ENCODE data around the gene ROR2.

The ROR2 gene

GRCh38 chr9:91790917-91791316, 159.1 kb downstream of the ROR2 start:
- no peak for DNase-seq

DNA sequence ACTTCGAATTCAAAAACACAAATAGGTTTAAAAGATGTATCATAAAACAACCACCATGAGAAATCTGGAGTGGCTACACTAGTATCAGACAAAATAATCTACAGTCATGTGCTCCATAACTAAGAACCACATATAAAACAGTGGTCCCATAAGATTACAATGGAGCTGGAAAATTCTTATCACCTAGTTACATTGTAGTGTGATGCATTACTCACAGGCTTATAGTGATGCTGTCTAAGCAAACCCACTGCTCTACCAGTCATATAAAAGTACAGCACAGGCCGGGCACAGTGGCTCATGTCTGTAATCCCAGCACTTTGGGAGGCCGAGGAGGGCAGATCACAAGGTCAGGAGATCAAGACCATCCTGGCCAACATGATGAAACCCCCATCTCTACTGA, 160.1 kb downstream of the ROR2 start:
- no peak for DNase-seq

GRCh38 chr9:91787931-91788330, 162.1 kb downstream of the ROR2 start:
- no peak for DNase-seq

DNA sequence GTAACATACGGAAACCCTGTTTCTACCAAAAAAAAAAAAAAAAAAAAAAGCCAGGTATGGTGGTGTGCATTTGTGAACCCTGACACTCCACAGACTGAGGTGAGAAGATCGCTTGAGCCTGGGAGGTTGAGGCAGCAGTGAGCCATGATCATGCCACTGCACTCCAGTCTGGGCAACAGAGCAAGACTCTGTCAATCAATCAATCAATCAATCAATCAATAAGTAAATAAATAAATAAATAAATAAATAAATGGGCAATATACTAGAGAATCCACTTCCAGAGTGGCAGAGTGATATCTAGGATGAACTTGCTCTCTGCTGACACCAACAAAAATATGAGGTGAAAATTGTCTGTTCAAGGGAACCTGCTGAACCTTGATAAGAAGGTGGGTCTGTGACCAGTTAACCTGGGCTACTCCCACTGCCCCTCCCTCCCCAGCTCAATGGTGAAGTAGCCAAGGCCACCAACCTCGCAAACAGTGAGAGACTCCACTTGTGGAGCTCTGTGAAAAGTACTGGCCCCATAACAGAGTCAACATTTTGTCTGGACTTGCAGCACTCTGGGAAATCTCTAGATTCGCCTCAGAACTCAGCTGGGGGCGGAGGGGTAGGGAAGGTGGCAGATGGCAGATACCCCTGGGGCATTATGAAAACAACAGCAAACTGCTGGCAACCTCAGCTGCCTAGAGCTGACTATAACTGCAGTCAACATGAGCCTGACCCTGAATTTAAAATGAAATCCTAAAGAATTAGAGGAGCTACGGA, 163.7 kb downstream of the ROR2 start:
- no peak for DNase-seq

DNA sequence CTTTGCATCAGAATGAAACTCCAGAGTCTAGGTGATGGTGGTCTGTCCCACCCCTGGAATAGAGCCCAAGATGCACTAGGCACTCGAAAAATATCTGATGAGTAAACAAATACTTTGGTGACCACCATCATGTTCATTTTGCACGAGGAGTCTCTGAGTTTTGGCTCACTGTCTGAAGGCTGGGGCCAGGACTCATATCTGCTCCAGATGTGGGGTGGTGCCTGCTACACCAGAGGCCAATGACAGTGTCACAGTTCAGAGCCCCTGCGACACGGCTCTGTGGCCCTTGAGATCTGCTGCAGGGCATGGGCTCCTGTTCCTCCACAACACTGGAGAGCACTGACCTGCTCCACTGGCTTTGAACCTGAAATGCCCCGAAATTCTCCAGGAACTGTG, 164.6 kb downstream of the ROR2 start:
- no peak for DNase-seq

DNA sequence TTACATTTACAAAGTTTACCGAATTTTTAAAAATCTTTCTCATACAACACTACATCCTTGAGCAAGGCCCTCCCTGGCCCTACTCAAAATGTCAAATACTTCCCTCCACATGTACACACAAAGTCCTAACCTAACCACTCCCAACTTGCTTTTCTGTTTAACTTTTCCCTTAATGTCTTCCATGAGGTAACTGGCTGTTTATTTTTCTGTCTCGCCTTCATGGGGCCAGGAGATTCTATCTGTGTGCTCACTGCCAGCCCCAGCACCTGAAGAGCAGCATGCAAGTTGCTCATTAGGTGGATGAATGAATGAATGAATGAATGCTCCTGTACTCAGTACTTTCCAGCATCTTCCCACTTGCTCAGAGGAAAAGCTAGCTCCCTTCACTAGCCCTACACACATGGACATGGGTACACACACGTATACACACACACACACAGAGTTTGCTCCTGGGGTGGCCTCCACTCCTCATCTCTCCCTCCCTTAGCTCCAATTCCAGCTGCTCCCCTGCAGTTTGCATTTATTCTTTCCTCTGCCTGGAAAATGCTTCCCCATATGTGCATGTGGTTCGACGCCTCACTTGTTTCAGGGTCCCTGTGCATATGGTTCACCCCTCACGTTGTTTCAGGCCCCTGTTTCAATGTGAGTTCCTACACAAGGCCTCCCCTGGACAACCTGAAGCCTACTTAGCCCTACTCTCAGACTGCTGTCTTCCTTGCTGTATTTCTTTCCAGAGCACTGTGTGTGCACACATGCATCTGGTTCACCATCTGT, 165.2 kb downstream of the ROR2 start:
- no peak for DNase-seq

DNA sequence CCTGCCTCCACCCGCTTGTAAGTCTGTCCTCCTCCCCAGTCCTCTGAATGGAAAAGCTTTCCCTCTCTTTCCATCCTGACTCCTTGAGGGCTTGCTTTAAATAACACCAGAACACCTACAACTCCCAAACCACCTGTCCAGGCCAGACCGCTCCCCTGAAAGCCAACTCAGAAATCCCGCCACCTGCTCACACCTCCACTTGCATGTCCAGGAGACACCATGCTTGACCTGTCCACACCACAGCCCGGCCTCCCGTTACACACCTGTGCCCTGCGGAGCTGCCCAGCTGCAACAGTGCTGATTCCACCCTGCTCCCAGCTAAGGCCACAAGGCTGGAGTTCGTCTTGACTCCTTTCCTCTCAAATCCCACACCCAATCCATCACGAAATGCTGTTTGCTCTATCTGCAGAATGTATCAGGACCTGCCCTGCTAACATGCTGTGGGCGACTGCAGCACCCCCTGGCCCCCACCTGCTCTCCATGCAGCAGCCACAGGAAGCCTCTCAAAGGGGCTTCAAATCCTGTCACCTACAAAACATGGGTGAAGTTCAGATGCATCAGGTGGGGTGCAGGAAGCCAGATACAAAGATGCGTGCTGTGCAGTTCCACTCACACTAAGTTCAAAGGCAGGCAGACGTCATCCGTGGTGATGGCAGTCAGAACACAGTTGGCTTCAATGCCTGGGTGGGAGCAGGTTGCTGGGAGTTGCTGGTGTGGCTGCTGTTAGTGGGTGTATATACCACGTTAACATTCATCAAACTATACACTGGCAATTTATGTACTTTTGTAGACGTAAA, 166.0 kb downstream of the ROR2 start:
- DNase-seq = no peak

GRCh38 chr9:91783411-91783810, 166.6 kb downstream of the ROR2 start:
- no peak for DNase-seq

DNA sequence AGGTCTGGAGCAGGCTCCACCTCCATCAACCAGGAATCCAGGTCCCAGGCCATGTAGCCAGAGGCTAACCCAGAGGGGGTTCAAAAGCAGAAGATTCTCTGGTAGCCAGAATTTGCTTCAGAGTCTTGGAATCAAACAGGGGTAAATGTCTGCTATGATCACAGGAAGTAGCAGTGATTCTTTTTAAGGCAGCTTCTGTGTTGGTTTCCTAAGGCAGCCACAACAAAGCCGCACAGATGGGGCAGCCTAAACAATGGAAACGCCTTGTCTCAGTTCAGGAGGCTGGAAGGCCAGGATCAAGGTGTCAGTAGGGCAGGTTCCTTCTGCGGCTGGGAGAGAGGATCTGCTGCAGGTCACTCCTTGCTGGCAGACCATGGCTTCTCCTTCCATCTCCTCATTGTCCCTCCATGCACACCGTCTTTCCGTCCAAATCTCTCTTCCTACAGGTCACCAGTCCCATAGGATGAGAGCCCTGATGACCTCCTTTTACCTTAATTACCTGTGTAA, 167.3 kb downstream of the ROR2 start:
- DNase-seq = no peak

DNA sequence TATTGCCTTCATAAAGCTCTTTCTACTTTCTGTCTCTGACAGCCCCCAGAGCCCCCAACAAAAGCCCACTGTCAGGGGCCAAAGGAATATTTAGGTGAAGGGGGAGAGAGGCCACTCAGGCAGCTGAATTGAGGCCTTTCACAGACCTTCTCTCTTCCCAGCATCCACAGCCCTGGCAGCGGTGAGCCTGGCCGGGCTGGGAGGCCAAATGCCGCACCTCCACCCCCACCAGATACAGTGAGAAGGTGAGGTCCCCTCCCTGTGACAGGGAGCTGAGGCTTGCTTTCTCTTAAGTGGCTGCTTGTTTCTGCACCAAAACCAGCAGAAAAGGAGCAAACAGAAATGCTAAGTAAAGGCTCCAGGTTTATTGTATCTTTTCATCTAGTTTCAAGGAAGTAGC, 168.1 kb downstream of the ROR2 start:
- DNase-seq = no peak

DNA sequence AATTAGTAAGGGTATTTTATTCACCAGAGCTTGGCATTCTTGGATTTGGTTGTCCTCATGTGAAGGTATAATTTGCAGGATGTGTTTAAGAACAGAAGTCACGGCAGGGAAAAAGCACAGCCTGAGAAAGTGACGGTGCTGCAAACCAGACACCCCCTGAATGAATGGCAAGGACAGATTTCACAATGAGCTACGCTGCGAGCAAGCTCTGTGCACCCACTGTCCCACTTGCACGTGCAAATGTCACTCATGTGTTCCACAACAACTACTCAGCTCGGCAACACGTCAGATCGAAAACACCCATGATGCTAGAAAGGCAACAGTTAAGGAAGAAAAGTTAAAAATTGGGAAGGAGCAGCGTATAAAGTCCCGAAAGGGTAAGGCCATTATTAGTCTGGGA, 168.9 kb downstream of the ROR2 start:
- DNase-seq = no peak

- DNase-seq = no peak
These were observed 172.0 kb downstream of the ROR2 start for GRCh38 chr9:91778031-91778430.

- no peak for DNase-seq
These were observed 172.7 kb downstream of the ROR2 start for GRCh38 chr9:91777292-91777830.

GRCh38 chr9:91776409-91777291, 173.4 kb downstream of the ROR2 start:
- DNase-seq = no peak

DNA sequence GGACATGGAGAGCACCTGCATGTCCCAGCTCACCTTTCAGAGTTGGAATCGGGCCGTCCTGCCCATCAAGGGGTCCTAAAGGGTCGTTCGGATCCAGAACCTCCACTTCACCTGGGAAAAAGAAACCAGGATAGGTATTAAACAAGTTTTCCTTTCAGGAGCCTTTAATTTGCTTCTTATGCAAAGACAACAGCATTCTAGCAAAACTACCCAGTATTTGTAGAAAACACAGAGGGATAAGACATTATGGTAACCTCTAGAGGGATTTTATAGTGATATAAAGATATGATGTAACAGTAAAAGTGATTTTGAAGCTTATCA, 174.4 kb downstream of the ROR2 start:
- no peak for DNase-seq

GRCh38 chr9:91775011-91775707, 174.9 kb downstream of the ROR2 start:
- peak; percentile 19 to 77 for DNase-seq

DNA sequence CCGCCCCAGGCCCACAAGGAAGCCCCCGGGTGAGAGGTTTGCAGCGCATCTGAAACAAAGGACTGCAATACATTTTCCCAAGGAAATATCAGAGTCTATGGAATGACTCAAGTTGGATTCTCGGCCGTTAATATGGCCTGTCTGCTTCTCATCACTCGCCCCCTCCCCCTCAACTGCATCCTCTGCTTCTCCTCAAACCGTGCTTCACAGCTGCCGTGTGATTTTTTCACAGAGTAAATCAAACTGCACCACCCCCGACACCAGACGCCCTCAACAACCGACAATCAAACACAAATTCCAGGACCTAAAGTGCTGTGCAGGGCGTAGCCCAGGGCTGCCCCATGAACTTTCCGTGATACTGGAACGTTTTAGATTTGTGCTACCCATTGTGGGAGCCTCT, 176.9 kb downstream of the ROR2 start:
- no peak for DNase-seq

GRCh38 chr9:91771864-91772263, 178.2 kb downstream of the ROR2 start:
- DNase-seq = no peak

DNA sequence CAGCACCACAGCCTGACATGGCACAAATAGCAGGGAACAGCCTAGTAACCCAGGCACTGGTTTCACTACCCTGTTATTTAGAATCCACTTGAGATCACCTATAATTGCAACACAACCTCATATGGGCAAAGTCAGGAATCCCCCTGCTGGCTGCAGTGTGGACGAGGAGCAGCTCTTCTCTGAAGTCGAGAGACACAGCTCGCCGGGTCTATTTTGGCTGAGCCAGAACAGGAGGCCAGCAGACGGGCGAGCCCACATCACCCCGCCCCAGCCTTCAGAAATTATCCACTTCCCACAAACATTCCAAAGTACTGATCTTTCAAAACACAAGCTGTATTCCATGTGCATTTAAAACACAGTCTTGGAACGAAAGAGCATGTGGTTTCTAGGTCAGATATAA, 179.0 kb downstream of the ROR2 start:
- DNase-seq = no peak

DNA sequence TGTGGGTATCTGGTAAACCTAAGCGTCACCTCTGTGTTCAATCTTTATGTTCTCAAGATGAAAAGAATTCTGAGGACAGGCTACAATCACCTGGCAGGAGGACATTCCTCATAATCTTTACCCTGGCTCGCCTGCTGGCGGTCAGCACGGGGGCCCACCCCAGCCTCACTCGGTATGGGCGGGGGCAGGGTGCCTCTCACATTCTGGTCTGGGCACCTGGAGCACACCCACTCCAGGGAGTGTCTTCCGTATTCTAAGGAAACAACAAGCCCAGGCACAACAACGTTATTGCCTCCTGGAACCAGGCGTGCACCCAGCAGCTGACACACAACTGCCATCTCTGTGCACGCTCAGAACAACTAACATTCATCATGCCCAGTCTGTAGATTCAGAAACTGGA, 179.8 kb downstream of the ROR2 start:
- DNase-seq = no peak
